H9 (cell line): Measurements from ENCODE around the gene TDRD7. TPM values are rescaled to one million over a fixed set of nuclear protein-coding genes. Genes with fewer than 3 reads are reported as not detected.

Experiments used
- DNase-seq: peaks from one replicate; pipeline ENCODE4 v3.0.0-alpha.2; 2017
- H2AFZ ChIP-seq: one replicate; pipeline ENCODE4 v1.6.1; 2013; ENCODE audit warnings: mild to moderate bottlenecking, low read length, control low read depth, moderate library complexity
- H2AK5ac ChIP-seq: 2 replicates; pipeline ENCODE4 v1.6.1; 2013; ENCODE audit warnings: low read length, control low read depth, mixed read lengths; ENCODE audit not compliant: insufficient read length
- H2BK120ac ChIP-seq: one replicate; pipeline ENCODE4 v1.6.1; 2013; ENCODE audit warnings: low read depth, mild to moderate bottlenecking, low read length, control low read depth, inconsistent platforms; ENCODE audit not compliant: poor library complexity, severe bottlenecking
- H2BK12ac ChIP-seq: 2 replicates; pipeline ENCODE4 v1.6.1; 2013; ENCODE audit warnings: low read length, control low read depth, mixed read lengths, low read depth; ENCODE audit not compliant: insufficient read length
- H2BK15ac ChIP-seq: 2 replicates; pipeline ENCODE4 v1.6.1; 2013; ENCODE audit warnings: low read depth, low read length, control low read depth
- H2BK20ac ChIP-seq: one replicate; pipeline ENCODE4 v1.6.1; 2013; ENCODE audit warnings: low read depth, mild to moderate bottlenecking, low read length, control low read depth, inconsistent platforms; ENCODE audit not compliant: poor library complexity, severe bottlenecking
- H2BK5ac ChIP-seq: 2 replicates; pipeline ENCODE4 v1.6.1; 2013; ENCODE audit warnings: low read length, control low read depth, mixed read lengths; ENCODE audit not compliant: insufficient read length
- H3K14ac ChIP-seq: 2 replicates; pipeline ENCODE4 v1.6.1; 2013; ENCODE audit warnings: low read length, control low read depth; ENCODE audit not compliant: insufficient read depth
- H3K18ac ChIP-seq: 2 replicates; pipeline ENCODE4 v1.6.1; 2013; ENCODE audit warnings: low read depth, mild to moderate bottlenecking, mixed read lengths, low read length, control low read depth; ENCODE audit not compliant: insufficient read length
- H3K23ac ChIP-seq: 2 replicates; pipeline ENCODE4 v1.6.1; 2013; ENCODE audit warnings: low read length, control low read depth, mixed read lengths, low read depth; ENCODE audit not compliant: insufficient read length
- H3K23me2 ChIP-seq: 2 replicates; pipeline ENCODE4 v1.6.1; 2013; ENCODE audit warnings: low read depth, mild to moderate bottlenecking, mixed read lengths, low read length, control low read depth; ENCODE audit not compliant: insufficient read length, poor library complexity, severe bottlenecking
- H3K27ac ChIP-seq: 2 replicates; pipeline ENCODE4 v1.5.1; 2013; ENCODE audit warnings: low read length, control low read depth, mixed read lengths, low read depth; ENCODE audit not compliant: insufficient read length
- H3K27me3 ChIP-seq: 2 replicates; pipeline ENCODE4 v1.6.1; 2013; ENCODE audit warnings: low read length, control low read depth, inconsistent platforms; ENCODE audit not compliant: insufficient read depth
- H3K4ac ChIP-seq: 2 replicates; pipeline ENCODE4 v1.6.1; 2013; ENCODE audit warnings: low read depth, mild to moderate bottlenecking, control low read depth, inconsistent platforms, low read length, moderate library complexity
- H3K4me1 ChIP-seq: 2 replicates; pipeline ENCODE4 v1.6.1; 2013; ENCODE audit warnings: low read length, control low read depth, inconsistent platforms; ENCODE audit not compliant: insufficient read depth
- H3K4me2 ChIP-seq: 2 replicates; pipeline ENCODE4 v1.6.1; 2013; ENCODE audit warnings: low read length, control low read depth, mixed read lengths; ENCODE audit not compliant: insufficient read length, insufficient read depth
- H3K56ac ChIP-seq: 2 replicates; pipeline ENCODE4 v1.6.1; 2013; ENCODE audit warnings: low read depth, mild to moderate bottlenecking, mixed read lengths, low read length, control low read depth; ENCODE audit not compliant: insufficient read length
- H3K79me1 ChIP-seq: 2 replicates; pipeline ENCODE4 v1.6.1; 2013; ENCODE audit warnings: low read depth, mild to moderate bottlenecking, moderate library complexity, low read length, control low read depth, inconsistent platforms; ENCODE audit not compliant: insufficient read depth, poor library complexity, severe bottlenecking
- H3K79me2 ChIP-seq: 2 replicates; pipeline ENCODE4 v1.6.1; 2013; ENCODE audit warnings: low read length, control low read depth, inconsistent platforms; ENCODE audit not compliant: insufficient read depth
- H3K9ac ChIP-seq: 2 replicates; pipeline ENCODE4 v1.6.1; 2013; ENCODE audit warnings: low read length, control low read depth, mixed read lengths; ENCODE audit not compliant: insufficient read length; ENCODE audit errors: extremely low read depth
- H3K9me3 ChIP-seq: one replicate; pipeline ENCODE4 v1.6.1; 2013; ENCODE audit warnings: low read depth, low read length, inconsistent platforms; ENCODE audit not compliant: control insufficient read depth
- H3T11ph ChIP-seq: one replicate; pipeline ENCODE4 v1.6.1; 2013; ENCODE audit warnings: mild to moderate bottlenecking, low read length, control low read depth, inconsistent platforms
- H4K20me1 ChIP-seq: one replicate; pipeline ENCODE4 v1.6.1; 2013; ENCODE audit not compliant: control insufficient read depth, insufficient read length, insufficient read depth
- H4K5ac ChIP-seq: 2 replicates; pipeline ENCODE4 v1.6.1; 2013; ENCODE audit warnings: low read depth, mild to moderate bottlenecking, mixed read lengths, low read length, control low read depth; ENCODE audit not compliant: insufficient read length
- H4K8ac ChIP-seq: replicated peaks from 2 replicates; pipeline ENCODE4 v1.6.1; 2013; ENCODE audit warnings: low read length, control low read depth, mixed read lengths, low read depth; ENCODE audit not compliant: insufficient read length
- H4K91ac ChIP-seq: 2 replicates; pipeline ENCODE4 v1.6.1; 2013; ENCODE audit warnings: low read depth, mild to moderate bottlenecking, moderate library complexity, mixed read lengths, low read length, control low read depth; ENCODE audit not compliant: insufficient read length
- H3K27ac Mint-ChIP-seq, 3 experiments: 2 replicates in 2 of 3; 3 replicates in 1 of 3; pipeline ENCODE4 v1.8.0; 2020 to 2021; ENCODE audit warnings: mixed read lengths in 3 of 3, mild to moderate bottlenecking in 1 of 3, moderate library complexity in 1 of 3
- H3K27me3 Mint-ChIP-seq: 2 replicates; pipeline ENCODE4 v1.8.0; 2021; ENCODE audit warnings: low read depth, mild to moderate bottlenecking, moderate library complexity, mixed read lengths
- H3K36me3 Mint-ChIP-seq, 3 experiments: 2 replicates in 2 of 3; 3 replicates in 1 of 3; pipeline ENCODE4 v1.8.0; 2020 to 2021; ENCODE audit warnings: low read depth in 3 of 3, mixed read lengths in 3 of 3; ENCODE audit not compliant: insufficient read depth in 1 of 3
- H3K4me1 Mint-ChIP-seq, 2 experiments: 2 replicates each; pipeline ENCODE4 v1.8.0; 2020; ENCODE audit warnings: mixed read lengths in 2 of 2
- H3K4me3 Mint-ChIP-seq, 2 experiments: 2 replicates in 1 of 2; 3 replicates in 1 of 2; pipeline ENCODE4 v1.8.0; 2020 to 2021; ENCODE audit warnings: mild to moderate bottlenecking in 2 of 2, mixed read lengths in 2 of 2, moderate library complexity in 1 of 2
- H3K9me3 Mint-ChIP-seq, 2 experiments: 2 replicates in 1 of 2; 3 replicates in 1 of 2; pipeline ENCODE4 v1.8.0; 2020; ENCODE audit warnings: mild to moderate bottlenecking in 2 of 2, mixed read lengths in 2 of 2, moderate library complexity in 1 of 2
- WGBS: extraction: QIAGEN DNeasy Blood & Tissue Kit; methylation state at CpG from one replicate; pipeline ENCODE4 v1.1.7; 2013; ENCODE audit warnings: missing lambda C conversion rate, low lambda C conversion rate, mixed read lengths; ENCODE audit not compliant: insufficient read length; ENCODE audit errors: extremely low coverage; 5-methylcytosine and 5-hydroxymethylcytosine counted together
- total RNA-seq: library from RNA; stranded (reverse); gene quantifications from 2 replicates; pipeline ENCODE4 v1.2.1, GENCODE V29; 2021
- TF ChIP-seq, protein P1 (sequence below): fragments of 200-600 bp; sonication (generic); conservative IDR thresholded peaks from 3 replicates; pipeline ENCODE4 v1.8.0; 2021; ENCODE audit warnings: antibody characterized with exemption, mild to moderate bottlenecking

Gene TDRD7
- total RNA-seq, 1 experiment from 2014 or later: 5.1 TPM

DNA sequence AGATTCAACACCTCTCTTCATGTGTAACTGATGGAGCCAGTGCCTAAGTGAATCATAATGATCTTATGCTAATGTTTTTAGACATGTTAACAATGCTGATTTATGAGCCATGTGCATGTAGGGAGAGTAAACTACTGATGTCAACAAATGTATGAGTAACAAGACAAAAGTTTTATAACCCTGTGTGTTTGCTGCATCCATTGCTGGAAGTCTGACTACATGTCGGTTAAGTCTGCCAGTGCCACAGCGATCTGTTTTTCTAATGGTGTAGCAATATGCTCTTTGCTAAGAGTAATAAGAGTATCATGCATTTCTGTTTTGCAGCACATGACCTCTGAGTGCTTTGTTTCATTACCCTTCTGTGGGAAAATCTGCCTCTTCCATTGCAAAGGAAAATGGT is 63.2 kb downstream of the TDRD7 start:
- Mint-ChIP-seq H3K9me3 (no peaks in the 10 kb centered on the region), H3K36me3 (no peaks in the 10 kb centered on the region), H3K27me3 (no peaks in the 10 kb centered on the region), H3K4me1 (peaks cover 0 to 4% of the 10 kb centered on the region in 2 experiments; a peak in 2 of 4 replicates), H3K27ac (no peak overlapping the region), H3K4me3 (no peak overlapping the region)
- no peaks in the 10 kb centered on the region for H3K27me3 ChIP-seq
- no peaks in the 10 kb centered on the region for H3K9me3 ChIP-seq
- no peaks in the 10 kb centered on the region for H3K79me2 ChIP-seq
- H4K91ac ChIP-seq: no peak overlapping the region
- H3K9ac ChIP-seq: no peak overlapping the region
- no peak overlapping the region for H4K8ac ChIP-seq
- H2BK120ac ChIP-seq: no peak overlapping the region
- no peak overlapping the region for H2AFZ ChIP-seq
- no peak overlapping the region for H3K4me2 ChIP-seq
- no peak overlapping the region for H4K5ac ChIP-seq
- H3K27ac ChIP-seq: no peak overlapping the region
- H2AK5ac ChIP-seq: no peak overlapping the region
- no peak overlapping the region for H2BK5ac ChIP-seq
- H3K4ac ChIP-seq: no peak overlapping the region
- H2BK15ac ChIP-seq: no peak overlapping the region
- no peak overlapping the region for H3K56ac ChIP-seq
- no peaks in the 10 kb centered on the region for H3K23me2 ChIP-seq
- H3K4me1 ChIP-seq: no peaks in the 10 kb centered on the region; the same call in 1 of the 2 replicates
- no peak overlapping the region for H3T11ph ChIP-seq
- TF ChIP-seq, protein P1, sequence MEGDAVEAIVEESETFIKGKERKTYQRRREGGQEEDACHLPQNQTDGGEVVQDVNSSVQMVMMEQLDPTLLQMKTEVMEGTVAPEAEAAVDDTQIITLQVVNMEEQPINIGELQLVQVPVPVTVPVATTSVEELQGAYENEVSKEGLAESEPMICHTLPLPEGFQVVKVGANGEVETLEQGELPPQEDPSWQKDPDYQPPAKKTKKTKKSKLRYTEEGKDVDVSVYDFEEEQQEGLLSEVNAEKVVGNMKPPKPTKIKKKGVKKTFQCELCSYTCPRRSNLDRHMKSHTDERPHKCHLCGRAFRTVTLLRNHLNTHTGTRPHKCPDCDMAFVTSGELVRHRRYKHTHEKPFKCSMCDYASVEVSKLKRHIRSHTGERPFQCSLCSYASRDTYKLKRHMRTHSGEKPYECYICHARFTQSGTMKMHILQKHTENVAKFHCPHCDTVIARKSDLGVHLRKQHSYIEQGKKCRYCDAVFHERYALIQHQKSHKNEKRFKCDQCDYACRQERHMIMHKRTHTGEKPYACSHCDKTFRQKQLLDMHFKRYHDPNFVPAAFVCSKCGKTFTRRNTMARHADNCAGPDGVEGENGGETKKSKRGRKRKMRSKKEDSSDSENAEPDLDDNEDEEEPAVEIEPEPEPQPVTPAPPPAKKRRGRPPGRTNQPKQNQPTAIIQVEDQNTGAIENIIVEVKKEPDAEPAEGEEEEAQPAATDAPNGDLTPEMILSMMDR: no peak
- H2BK12ac ChIP-seq: no peak overlapping the region
- no peak overlapping the region for H3K18ac ChIP-seq
- H3K23ac ChIP-seq: no peak overlapping the region
- no peaks in the 10 kb centered on the region for H3K79me1 ChIP-seq
- no CpG with 5 or more reads among the region's 2 CpGs for WGBS
- no peaks in the 10 kb centered on the region for H4K20me1 ChIP-seq
- no peak overlapping the region for H3K14ac ChIP-seq
- DNase-seq: no peak
- H2BK20ac ChIP-seq: no peak overlapping the region
